SK-N-SH (cell line): ENCODE results near the gene NELFA.

ENCODE experiments used
- CHD2 ChIP-seq: fragments of 150-350 bp; IDR thresholded peaks from 2 replicates; pipeline ENCODE4 v1.6.1; 2018; ENCODE audit warnings: low read length; ENCODE audit not compliant: partially characterized antibody
- EP300 ChIP-seq, 2 experiments: IDR thresholded peaks; 2 replicates each; pipeline versions ENCODE4 v1.4.0 to v1.6.1; 2012; ENCODE audit warnings: borderline replicate concordance in 1 of 2, low read depth in 1 of 2, low read length in 1 of 2
- EZH2phosphoT487 ChIP-seq: fragments of 200-600 bp; sonication (generic); IDR thresholded peaks from 2 replicates; pipeline ENCODE4 v1.6.1; 2017; ENCODE audit warnings: low read depth, mixed run types, mild to moderate bottlenecking, antibody characterized with exemption, moderate library complexity, borderline replicate concordance
- POLR2AphosphoS5 ChIP-seq: IDR thresholded peaks from 2 replicates; pipeline ENCODE4 v1.6.1; 2012; ENCODE audit warnings: low read depth, low read length
- RAD21 ChIP-seq: IDR thresholded peaks from 2 replicates; pipeline ENCODE4 v1.6.1; 2012; ENCODE audit warnings: mild to moderate bottlenecking, low read length
- RCOR1 ChIP-seq: fragments of 150-350 bp; IDR thresholded peaks from 2 replicates; pipeline ENCODE4 v1.6.1; 2017; ENCODE audit warnings: antibody characterized with exemption, low read length
- SIN3A ChIP-seq: IDR thresholded peaks from 2 replicates; pipeline ENCODE4 v1.6.1; 2012; ENCODE audit warnings: low read depth, mild to moderate bottlenecking, low read length, moderate library complexity, borderline replicate concordance
- SMC3 ChIP-seq: IDR thresholded peaks from 2 replicates; pipeline ENCODE4 v1.6.1; 2012; ENCODE audit warnings: low read depth, low read length, improper control_type of control experiment
- TAF1 ChIP-seq: IDR thresholded peaks from 2 replicates; pipeline ENCODE4 v1.6.1; 2012; ENCODE audit warnings: low read depth, mild to moderate bottlenecking, low read length, moderate library complexity, borderline replicate concordance
- TEAD4 ChIP-seq: IDR thresholded peaks from 2 replicates; pipeline ENCODE4 v1.4.0; 2012; ENCODE audit warnings: mild to moderate bottlenecking, borderline replicate concordance; ENCODE audit not compliant: insufficient read depth
- YY1 ChIP-seq: IDR thresholded peaks from 2 replicates; pipeline ENCODE4 v1.4.0; 2012; ENCODE audit warnings: low read depth, mild to moderate bottlenecking
- TF ChIP-seq, protein P1 (sequence below): fragments of 200-600 bp; sonication (generic); IDR thresholded peaks from 2 replicates; pipeline ENCODE4 v1.6.1; 2017; ENCODE audit warnings: antibody characterized with exemption, mild to moderate bottlenecking, moderate library complexity
- TF ChIP-seq, protein P2 (sequence below): IDR thresholded peaks from 2 replicates; pipeline ENCODE4; 2012
- TF ChIP-seq, protein P3 (sequence below): IDR thresholded peaks from 2 replicates; pipeline ENCODE4 v1.6.1; 2012; ENCODE audit warnings: mild to moderate bottlenecking, low read depth, low read length, moderate library complexity

DNA sequence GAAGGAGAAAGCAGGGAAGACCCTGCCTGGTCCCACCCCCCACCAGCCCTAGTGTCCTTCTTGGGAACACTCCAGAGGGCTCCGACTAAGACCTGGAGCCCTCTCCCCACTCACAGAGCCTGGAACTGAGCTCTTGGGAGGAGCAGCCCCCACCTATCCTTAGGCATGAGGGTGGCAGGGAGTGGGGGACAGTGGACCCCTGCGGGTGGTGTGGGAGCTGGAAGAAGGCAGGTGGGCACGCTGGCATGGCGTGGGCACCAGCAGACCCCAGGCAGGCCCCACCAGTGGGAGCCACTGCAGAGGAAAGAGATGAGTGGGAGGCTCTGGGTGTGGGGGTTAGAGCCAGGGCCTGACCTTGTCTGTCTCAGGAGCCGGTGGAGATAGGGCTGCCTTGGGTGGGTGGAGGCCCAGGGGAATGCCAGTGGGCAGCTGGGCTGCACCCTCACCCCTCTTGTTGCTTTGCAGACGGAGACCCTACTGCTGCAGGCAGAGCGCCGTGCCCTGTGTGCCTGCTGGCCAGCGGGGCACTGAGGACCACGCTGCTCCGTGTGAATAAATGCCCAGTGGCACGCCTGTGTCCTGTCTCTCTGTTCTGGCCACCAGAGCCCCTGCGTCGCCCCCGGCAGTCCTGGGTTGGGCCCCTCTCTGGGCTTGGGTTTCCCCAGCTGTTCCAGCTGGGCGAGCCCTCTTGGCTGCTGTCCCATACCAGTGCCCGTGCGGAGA is 34.8 kb upstream of the NELFA start:
- TF ChIP-seq YY1 (no peak), POLR2AphosphoS5 (no peak), RAD21 (no peak), SMC3 (no peak), TAF1 (no peak), EZH2phosphoT487 (no peak), RCOR1 (no peak), EP300 (IDR thresholded peaks at IDR 0.05; ENCODE audit: borderline replicate concordance in 1 of 2, low read depth in 1 of 2, low read length in 1 of 2) (no peak), TEAD4 (no peak), CHD2 (no peak), SIN3A (no peak)
- TF ChIP-seq, protein P1, sequence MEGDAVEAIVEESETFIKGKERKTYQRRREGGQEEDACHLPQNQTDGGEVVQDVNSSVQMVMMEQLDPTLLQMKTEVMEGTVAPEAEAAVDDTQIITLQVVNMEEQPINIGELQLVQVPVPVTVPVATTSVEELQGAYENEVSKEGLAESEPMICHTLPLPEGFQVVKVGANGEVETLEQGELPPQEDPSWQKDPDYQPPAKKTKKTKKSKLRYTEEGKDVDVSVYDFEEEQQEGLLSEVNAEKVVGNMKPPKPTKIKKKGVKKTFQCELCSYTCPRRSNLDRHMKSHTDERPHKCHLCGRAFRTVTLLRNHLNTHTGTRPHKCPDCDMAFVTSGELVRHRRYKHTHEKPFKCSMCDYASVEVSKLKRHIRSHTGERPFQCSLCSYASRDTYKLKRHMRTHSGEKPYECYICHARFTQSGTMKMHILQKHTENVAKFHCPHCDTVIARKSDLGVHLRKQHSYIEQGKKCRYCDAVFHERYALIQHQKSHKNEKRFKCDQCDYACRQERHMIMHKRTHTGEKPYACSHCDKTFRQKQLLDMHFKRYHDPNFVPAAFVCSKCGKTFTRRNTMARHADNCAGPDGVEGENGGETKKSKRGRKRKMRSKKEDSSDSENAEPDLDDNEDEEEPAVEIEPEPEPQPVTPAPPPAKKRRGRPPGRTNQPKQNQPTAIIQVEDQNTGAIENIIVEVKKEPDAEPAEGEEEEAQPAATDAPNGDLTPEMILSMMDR = no peak
- TF ChIP-seq, protein P2, sequence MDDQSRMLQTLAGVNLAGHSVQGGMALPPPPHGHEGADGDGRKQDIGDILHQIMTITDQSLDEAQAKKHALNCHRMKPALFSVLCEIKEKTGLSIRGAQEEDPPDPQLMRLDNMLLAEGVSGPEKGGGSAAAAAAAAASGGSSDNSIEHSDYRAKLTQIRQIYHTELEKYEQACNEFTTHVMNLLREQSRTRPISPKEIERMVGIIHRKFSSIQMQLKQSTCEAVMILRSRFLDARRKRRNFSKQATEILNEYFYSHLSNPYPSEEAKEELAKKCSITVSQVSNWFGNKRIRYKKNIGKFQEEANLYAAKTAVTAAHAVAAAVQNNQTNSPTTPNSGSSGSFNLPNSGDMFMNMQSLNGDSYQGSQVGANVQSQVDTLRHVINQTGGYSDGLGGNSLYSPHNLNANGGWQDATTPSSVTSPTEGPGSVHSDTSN = no peak
- TF ChIP-seq, protein P3, sequence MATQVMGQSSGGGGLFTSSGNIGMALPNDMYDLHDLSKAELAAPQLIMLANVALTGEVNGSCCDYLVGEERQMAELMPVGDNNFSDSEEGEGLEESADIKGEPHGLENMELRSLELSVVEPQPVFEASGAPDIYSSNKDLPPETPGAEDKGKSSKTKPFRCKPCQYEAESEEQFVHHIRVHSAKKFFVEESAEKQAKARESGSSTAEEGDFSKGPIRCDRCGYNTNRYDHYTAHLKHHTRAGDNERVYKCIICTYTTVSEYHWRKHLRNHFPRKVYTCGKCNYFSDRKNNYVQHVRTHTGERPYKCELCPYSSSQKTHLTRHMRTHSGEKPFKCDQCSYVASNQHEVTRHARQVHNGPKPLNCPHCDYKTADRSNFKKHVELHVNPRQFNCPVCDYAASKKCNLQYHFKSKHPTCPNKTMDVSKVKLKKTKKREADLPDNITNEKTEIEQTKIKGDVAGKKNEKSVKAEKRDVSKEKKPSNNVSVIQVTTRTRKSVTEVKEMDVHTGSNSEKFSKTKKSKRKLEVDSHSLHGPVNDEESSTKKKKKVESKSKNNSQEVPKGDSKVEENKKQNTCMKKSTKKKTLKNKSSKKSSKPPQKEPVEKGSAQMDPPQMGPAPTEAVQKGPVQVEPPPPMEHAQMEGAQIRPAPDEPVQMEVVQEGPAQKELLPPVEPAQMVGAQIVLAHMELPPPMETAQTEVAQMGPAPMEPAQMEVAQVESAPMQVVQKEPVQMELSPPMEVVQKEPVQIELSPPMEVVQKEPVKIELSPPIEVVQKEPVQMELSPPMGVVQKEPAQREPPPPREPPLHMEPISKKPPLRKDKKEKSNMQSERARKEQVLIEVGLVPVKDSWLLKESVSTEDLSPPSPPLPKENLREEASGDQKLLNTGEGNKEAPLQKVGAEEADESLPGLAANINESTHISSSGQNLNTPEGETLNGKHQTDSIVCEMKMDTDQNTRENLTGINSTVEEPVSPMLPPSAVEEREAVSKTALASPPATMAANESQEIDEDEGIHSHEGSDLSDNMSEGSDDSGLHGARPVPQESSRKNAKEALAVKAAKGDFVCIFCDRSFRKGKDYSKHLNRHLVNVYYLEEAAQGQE = no peak
